Renal cortex interstitium (tissue), 11 donors: ENCODE results near the gene CADPS2. TPM values are rescaled to one million over a fixed set of nuclear protein-coding genes. Genes with fewer than 3 reads are reported as not detected.

Experiments used
- DNase-seq, 11 donors: peaks; one replicate each; pipeline ENCODE4 v3.0.0-alpha.2; 2013; ENCODE audit warnings: low read depth in 9 of 11, low spot score in 4 of 11; ENCODE audit errors: extremely low read depth in 1 of 11
- polyA plus RNA-seq, 3 donors: library from polyadenylated mRNA; unstranded; fragments of 120-200 nt; gene quantifications; one replicate each; pipeline ENCODE4 v1.2.1, GENCODE V29; 2013; ENCODE audit not compliant: insufficient read length in 3 of 3

CADPS2 gene
- polyA plus RNA-seq, 3 donors: 54.7 to 67.2 (median 63.4) TPM

DNA sequence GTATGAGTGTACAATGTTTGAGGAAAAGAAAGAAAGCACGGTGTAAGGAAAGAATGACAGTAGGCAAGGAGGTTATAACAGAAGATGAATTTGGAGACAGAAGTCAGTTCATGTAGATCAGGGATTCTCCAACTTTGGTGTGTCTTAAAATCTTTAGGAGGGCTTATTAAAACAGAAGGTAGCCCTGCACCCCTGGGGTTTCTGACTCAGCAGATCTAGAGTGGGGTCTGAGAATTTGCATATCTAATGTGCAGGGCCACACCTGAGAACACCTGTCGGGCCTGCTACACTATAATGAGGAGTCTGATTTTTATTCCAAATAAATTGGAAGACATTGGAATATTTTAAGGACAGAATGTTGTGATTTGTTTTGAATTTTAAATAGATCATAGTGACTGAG, 307.9 kb downstream of the CADPS2 start:
- no peak for DNase-seq

DNA sequence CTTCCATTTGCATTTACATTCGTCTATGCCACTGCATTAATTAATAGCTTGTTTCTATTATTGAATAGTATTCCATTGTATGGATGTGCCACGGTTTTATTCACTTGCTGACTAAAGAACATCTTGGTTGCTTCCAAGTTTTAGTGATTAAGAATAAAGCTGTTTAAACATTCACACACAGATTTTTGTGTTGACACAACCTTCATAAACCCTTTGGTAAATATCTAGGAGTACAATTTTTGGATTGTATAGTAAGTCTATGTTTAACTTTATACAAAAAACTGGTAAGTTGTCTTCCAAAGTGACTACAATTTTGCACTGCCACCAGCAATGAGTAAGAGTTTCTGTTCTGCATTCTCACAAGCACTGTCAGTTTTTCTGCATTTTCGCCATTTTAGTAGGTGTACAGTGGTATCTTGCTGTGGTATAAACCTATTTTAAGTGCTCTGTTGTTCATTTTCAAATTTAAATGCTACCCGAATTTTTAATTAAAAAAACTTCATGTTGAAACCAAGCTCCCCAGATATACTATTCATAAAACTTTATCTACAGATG, 308.7 kb downstream of the CADPS2 start:
- no peak for DNase-seq

- DNase-seq: no peak
These were observed 313.6 kb downstream of the CADPS2 start for GRCh38 chr7:122572706-122573105.

DNA sequence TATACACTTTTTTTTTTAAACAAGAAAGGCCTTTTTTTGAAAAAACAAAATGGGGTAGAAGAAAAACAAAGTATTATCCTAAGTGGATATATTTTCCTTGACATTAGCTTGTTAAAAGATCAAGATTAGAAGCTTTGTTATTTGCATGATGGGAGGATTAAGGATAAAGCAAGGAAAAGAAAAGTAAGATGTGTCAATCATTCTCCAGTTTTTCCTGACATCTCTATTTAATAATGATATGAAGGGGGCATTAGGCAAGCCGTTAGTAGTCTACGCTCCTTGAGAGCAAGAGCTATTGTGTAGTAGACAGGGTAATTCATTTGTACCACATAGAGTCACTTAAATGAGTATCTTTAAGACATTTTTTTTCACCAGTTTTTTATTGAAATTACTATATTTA, 324.9 kb downstream of the CADPS2 start:
- DNase-seq: no peak

DNA sequence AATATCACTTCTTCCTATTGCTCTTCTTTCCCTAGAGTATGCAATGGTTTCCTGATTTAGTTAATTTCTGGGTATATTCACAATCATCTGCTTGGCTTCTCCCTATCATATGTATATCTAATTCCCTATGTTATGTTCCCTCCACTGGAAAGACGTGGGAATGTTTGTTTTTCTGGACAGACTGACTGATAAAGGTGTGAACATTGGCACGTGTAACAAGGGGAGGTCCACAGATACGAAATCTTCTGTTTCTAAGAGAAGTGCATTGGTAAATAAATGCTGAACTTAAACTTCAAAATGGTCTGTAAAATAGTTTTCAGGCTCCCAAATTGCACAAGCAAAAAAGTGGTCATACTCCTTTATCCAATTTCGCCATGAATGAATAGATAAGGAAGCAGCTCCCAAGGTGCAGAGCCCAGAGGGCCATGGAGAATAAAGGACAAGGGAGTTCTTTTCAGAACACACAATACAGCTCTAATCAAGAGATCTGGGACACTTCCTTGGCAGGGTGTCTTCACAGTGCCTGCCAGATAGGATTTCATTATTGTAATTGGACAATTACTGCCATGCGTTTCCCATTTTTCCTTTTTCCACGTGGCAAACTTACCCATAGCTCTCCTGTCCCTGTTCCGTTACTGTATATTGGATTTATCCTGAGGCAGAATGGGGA, 329.3 kb downstream of the CADPS2 start:
- DNase-seq: no peak

- DNase-seq: no peak
These were observed 330.0 kb downstream of the CADPS2 start for GRCh38 chr7:122556219-122556618.

GRCh38 chr7:122553761-122554160, 332.5 kb downstream of the CADPS2 start:
- no peak for DNase-seq

GRCh38 chr7:122552769-122553168, 333.5 kb downstream of the CADPS2 start:
- no peak for DNase-seq

GRCh38 chr7:122550545-122550944, 335.7 kb downstream of the CADPS2 start:
- DNase-seq: peak in 2 of 11 donors; percentile 4 to 5

DNA sequence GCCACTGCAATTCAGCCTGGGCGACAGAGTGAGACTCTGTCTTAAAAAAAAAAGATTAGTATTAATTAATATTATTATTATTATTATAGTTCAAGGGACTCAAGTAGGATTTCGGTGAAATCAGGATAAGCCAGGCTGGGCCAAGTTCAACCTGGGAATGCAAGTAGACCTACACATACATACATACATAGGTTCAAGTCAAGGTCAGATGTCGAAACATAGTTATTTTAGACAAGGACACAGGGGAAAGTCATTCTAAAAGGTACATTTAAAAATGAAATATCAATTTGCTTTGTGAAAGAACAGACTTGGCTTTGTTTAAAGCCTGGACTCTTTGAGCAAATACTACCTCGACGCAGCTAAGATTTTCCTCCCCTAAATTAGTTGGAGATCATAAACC, 336.7 kb downstream of the CADPS2 start:
- no peak for DNase-seq

- peak in 1 of 11 donors; percentile 9 for DNase-seq
These were observed 339.8 kb downstream of the CADPS2 start for GRCh38 chr7:122546496-122546895.

GRCh38 chr7:122544463-122544862, 341.8 kb downstream of the CADPS2 start:
- DNase-seq: no peak

GRCh38 chr7:122543891-122544290, 342.4 kb downstream of the CADPS2 start:
- DNase-seq: no peak

DNA sequence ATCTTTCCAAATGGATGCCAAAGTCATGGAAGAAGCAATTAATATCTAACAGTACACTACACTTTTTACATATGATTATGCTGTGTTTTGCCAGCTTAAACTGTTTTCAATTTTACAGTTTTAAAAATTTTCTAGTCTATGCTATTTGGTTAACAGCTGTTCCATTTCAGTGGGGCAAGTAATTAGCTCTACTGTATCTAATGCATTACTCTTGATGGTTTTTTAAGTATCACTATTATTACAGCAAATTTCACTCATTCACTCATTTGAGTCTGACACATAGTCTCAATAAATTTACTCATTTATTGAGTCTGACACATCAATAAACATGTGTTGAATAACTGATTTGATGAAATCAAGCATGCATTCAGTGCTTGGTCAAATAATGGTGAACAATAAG, 343.1 kb downstream of the CADPS2 start:
- DNase-seq: no peak

DNA sequence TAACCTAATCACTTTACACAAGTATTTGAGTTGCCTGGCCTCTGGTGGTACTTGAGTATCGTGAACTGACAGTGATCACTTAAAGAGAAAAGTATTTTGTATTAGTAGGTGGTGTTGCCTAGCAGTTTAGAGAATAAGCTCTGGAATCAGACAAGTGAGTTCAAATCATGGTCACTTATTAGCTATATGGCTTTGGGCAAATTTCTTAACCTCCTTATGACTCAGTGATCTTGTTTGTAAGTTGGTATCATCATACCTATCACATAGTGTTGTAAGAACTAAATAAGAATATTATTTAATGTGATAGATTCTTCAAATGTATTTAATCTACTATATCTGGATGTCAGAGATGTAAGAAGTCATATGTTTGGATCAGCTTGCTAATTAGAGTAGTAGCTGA, 351.2 kb downstream of the CADPS2 start:
- no peak for DNase-seq

DNA sequence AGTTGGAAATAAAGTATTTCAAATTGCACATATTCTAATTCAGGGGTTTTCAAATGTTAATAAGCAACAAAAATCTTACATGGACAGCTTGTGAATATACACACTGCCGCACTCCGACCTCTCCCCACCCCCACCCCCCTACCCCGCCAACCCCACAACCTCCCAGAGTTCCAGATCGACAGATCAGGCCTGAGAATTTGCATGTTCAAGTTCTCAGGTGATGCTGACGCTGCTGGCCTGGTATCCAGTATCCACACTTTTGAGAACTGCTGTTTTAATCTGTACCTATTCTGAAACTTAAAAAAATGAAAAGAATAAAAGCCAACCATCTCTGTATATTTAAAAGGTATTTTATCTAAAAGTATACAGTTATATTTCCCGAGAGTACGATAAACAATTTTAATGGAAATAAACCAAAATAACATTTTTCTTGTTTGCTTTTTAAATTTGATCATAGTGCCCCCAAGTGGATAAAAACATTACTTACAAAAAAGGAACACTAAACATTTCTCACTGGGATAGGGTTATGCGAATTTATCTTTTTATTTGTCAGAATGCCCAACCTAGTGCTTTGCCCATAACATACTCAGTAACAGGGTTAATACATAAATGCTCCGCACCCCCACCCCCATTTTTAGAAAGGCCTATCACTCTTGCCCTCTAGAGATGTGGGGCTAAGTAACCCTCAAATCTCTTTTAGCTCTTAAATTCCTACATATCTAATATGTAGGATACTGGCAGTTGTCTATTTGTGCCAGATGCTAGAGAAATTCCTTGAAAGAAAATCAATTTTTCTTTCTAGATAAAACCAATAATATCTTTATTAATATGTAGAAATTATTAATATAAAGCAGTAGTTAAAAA, 353.6 kb downstream of the CADPS2 start:
- peak in 2 of 11 donors; percentile 5 to 12 for DNase-seq

DNA sequence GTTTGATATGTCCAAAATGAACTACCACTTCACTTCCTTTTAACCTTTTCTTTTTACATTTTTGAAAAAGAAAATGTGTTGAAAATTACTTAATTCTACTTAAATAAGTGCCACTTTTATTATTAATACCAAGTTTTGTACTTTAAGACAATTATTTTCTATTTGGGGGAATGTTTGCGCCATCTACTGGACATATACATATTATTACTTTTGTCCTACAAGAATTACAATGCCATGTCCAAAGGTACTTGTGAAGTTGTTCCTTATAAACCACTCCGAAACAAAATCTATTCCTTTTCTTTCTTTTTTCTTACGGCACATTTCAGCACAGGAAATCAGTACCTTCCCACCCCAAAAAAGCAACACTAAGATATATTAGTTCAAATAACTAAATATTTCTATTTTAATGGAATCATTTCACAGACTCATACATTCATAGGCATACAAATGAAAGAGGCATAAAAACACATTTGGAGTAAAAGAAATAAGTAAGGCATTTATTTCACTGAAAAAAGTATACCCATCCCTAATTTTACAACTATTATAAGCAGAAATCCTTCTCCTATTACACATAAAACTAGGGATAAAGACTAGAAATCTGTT, 357.3 kb downstream of the CADPS2 start:
- DNase-seq: peak in 8 of 11 donors; percentile 6 to 37 (median 18)

GRCh38 chr7:122525355-122525754, 360.9 kb downstream of the CADPS2 start:
- DNase-seq: no peak

- DNase-seq: no peak
These were observed 364.5 kb downstream of the CADPS2 start for GRCh38 chr7:122521767-122522166.
